Measurements from ENCODE around the gene ST8SIA6. TPM values are rescaled to one million over a fixed set of nuclear protein-coding genes. Genes with fewer than 3 reads are reported as not detected.
"Not testable (repeated sequence)": the region's sequence is repeated elsewhere in the genome, so short reads cannot be mapped to it uniquely, and the experiment has no call there.

The ST8SIA6 gene
- total RNA-seq, 1 donor from 2014 or later: 0.76 TPM

DNA sequence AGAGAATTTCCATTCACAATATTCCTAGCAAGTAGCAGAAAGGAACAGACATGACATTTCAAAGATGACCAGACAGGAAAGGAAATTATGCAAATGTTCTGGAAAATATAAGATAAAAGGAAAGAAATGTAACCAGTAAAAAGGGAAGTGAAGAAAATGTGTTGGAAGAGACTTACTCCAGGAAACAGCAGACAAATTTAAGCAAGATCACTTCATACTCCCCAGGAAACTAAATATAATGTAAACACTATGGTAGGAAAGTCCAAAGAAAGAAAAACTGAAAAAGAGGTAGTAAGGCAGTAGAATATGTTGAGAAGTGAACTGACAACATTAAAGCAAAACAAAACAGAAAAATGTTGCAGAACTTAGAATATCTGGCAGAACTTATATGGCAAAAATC, 6.4 kb upstream of the ST8SIA6 start:
- no peak for DNase-seq (ENCODE audit: extremely low read depth, low read depth, low spot score)

DNA sequence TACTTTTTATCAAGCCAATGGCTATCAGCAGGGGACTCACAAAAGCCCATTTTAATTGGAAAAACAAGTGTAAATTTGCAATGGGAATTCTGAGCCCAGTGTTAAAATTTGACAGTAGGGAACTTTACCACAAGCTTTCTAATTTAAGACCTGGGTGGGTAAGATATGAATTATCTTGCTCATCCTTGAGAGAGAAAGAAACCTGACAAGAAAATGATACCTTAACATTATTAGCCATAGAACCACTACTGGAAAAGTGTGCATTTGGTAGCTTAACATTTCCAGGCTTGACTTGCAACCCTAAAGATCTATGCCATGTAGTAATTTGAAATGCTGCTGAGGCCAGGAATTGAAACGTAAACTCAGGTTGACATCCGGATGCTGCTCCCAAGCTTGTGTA, 2.7 kb upstream of the ST8SIA6 start:
- no peak for DNase-seq (ENCODE audit: extremely low read depth, low read depth, low spot score)

DNA sequence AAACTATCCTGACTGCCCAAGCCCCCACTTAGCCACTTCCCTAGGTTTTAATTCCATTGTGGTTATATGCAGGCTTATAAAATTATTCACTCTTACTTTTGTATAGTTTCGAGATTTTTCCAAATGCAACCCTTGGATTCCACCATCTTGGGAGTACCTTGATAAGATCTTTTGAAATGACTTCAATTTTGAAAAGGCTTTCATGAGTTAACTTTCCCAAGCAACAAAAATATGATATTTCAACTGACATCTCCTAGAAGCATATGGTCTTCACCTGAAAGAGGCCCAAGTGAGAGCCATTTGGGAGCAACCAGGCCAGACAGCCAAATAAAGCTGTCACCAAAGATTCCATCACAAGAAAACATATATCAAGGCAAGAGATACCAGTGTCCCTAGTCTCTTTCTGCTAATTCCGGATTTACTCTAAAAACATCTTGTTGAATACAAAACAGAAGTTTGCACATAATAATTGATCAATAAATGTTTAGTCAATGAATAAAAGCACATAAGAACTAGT, 1.7 kb upstream of the ST8SIA6 start:
- DNase-seq (ENCODE audit: extremely low read depth, low read depth, low spot score): no peak

DNA sequence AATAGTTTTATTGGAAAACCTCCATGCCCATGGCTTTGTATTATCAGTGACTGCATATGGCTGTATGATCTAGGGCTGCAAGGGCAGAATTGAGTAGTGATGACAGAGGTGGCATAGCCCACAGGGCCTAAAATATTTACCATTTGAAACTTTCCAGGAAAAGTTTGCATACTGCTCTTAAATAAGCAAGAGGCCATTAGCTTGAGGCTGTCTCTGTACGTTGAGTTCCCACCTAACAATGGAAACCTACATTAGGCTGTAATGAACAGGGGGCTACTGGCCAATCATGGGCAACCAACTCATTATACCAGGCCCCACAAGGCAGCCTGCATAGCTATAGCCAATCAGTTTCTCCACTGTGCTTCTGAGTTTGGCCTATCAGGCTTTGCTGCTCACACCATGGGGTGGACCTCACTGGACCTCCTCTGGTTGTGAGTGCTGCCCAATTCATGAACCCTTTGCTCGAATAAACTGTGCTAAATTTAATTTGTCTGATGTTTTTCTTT, 673 bp upstream of the ST8SIA6 start:
- DNase-seq (ENCODE audit: extremely low read depth, low read depth, low spot score): no peak

DNA sequence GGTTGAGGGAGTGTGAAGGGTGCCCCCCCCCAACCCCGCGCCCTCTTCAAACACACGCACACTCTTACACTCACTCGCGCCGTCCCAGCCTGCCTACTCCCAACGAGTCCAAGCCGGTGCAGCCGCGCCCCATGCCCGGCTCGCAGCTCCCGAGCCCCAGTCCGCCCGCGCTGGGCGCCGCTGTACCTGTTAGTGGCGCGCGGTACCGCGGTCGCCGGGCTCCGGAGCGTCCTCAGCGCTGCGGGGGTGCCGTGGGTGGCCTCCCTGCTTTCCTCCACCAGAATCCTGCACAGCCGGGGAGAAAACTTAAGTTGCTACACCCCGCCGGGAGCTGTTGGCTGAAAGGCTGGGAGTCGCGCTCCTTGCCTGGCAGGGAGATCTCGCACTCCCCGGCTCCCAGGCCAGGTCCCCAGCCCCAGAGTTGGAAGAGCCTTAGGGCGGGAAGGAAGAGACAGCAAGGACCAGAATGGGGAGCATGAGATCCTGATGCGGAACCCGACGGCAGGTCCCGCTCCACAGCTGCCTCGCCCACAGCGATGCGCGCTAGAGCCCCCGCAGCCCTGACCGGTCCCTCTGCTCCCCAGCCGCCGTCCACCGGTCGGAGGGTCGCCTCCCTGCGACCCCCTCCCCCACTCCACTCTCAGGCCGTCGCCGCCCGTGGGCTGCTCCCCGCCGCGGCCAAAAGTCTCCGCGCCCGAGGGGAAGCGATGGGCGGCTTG, 863 bp downstream of the ST8SIA6 start:
- DNase-seq (ENCODE audit: extremely low read depth, low read depth, low spot score): no peak

DNA sequence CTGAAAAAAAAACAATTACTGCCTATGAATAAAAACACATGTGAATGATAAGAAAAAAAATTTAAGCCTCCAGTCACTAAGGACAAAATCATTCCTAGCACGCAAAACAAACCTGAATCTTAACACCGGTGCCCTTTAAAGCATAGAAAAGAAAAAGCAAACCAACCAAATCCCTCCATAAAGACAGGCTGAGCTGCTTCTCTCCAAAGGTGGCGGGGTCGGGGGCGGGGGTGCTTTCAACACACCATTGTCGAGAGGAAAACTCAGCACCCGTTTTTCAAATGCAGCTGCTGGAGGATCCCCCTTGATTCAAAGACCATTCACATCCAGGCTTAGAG, 1.4 kb downstream of the ST8SIA6 start:
- DNase-seq (ENCODE audit: extremely low read depth, low read depth, low spot score): no peak

DNA sequence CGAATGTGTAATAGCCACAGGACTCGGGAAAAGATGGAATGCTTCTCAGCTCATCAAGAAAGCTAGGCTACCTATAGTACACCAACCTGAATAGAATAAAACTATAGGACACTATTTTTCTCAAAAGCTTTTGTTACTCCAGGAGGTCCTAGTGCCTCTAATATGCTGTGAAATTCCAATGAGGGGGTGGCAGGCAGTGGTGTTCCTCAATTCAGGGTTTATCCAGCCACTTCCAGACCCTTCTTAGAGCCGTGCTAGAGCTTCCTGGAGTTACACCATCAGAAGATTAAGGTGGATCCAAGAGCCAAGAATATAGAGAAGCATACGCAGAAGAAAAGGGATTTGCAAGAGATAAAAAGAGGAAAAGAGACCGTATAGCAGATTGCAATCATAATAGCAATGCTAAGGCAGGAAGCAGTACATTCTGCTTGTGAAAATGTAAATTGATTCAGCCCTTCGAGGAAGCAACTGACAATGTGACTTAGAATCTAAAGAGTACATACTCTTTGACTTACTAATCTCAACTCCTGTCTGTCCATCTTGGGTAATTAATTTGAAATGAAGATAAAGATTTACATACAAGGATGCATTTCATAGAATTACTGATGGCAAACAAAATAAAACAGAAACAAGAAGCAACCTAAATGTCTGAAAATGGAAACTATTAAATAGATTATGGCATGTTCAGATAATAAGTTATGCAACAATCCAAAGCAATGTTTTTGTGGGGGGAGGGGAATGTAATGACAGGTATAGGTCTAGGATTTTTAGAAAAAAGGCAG, 2.1 kb downstream of the ST8SIA6 start:
- DNase-seq (ENCODE audit: extremely low read depth, low read depth, low spot score): no peak

DNA sequence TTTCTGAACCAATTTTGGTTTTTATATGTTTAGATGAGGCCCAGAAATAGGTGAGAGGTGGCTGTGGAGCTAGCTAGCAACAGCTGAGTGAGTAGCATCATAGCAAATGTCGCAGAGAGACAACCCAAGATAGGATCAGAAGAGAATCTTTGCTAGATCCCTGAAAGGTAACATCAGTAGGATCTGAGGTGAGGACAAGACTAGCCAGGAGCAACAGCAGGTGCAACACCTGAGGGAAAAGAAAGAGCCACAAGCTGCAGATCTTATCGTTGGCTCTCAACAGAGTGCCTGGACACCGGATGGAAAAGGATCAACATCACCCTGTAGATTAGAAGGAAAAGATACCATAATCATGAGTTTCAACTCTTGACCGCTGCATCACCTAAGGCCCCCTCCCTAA, 4.4 kb downstream of the ST8SIA6 start:
- DNase-seq (ENCODE audit: extremely low read depth, low read depth, low spot score): no peak

DNA sequence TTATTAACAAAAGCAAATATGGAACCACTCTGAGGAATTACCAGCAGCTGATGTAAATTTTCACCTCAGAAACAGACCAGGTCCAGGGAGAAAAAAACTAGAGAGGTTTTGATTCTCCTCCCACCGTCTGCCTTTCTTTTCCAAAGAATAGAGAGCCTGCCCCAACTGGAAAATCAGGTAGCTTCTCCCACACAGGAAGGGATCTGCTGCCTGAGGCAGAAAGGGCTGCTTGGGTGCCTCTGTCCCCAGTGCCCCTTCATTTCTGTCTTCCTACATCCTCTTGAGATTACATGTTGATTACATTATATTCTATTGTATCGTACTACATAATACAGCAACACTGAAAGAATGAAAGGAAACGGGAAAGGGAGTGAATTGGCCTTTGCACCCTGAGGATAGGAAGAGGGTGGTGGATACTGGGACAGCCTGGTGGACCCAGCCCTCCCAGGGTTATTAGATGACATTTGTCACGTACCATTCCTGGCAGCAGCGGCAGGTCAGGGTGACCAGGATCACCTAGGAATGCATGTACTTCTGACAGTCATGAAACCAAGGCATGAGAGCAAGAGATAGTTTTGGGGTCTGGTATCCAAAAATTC, 8.9 kb downstream of the ST8SIA6 start:
- DNase-seq (ENCODE audit: extremely low read depth, low read depth, low spot score): no peak

DNA sequence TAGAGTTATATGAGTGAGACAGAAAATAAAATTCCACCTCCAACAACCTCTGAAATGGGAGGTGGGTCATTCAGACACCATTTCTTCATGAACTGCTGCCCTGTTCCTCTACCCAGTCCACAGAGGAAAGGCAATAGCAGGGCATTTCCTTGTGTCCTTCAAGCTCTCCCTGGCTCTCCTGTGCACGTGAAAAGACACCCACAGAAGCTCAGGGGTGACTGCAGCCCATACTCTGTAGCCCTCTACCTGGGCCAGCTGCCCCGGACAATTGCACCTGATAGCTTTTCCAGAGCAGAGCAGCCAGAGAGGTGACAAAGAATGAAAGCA, 10.0 kb downstream of the ST8SIA6 start:
- DNase-seq (ENCODE audit: extremely low read depth, low read depth, low spot score): no peak

DNA sequence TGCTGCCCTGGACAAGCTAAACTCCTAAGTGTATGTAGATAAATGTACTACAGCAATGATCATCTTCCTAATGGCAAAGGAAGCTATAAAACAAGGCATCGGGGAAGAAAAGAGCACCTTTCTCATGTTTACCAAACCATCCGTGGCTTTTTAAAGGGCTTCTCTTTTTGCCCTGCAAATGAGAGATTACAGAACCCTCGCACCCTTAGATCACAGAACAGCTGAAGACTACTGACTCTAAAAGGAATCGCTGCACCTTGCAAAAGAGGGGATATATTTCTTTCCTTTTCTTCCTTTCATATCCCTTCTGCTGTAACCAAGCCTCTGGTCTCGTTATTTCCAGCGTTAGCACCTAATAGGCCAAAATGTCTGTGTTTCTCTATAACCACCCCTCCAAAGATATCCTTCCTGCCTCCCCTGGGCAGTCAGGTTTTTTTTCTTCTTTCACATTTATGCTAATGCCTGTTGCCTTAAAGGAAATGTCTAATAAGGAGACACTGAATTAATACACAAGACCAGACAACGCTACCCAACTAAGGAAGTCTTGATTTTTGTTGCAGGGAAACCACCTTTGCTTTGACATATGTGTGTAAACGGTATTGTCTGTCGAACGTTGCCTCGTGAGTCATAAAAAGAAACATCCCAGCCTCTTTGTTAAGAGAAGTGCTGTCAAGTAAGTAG, 10.5 kb downstream of the ST8SIA6 start:
- DNase-seq (ENCODE audit: extremely low read depth, low read depth, low spot score): no peak

DNA sequence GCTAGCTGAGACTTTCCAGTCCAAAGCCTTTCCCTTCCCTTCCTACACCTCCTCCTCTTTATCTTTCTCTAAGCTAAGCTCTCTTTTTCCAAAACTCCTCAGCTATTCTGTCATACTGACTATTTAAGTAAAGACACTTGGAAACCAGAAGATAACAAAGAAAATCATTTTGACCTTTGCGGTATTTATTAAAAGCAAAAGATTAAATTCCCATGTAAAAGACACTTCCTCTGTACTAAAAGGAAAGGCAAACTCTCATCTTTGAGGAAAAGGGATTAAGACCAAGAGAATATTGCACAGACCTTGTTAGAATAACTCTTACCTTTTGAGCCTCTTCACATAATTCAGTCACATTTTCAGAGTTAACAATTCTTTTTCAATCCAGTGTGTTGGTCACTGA, 15.8 kb downstream of the ST8SIA6 start:
- no peak for DNase-seq (ENCODE audit: extremely low read depth, low read depth, low spot score)

DNA sequence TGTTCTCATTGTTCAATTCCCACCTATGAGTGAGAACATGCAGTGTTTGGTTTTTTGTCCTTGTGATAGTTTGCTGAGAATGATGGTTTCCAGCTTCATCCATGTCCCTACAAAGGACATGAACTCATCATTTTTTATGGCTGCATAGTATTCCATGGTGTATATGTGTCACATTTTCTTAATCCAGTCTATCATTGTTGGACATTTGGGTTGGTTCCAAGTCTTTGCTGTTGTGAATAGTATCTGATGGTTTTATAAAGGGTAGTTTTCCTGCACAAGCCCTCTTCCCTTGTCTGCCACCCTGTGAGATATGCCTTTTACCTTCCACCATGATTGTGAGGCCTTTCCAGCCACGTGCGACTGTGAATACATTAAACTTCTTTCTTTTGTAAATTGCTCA, 17.8 kb downstream of the ST8SIA6 start:
- not testable (repeated sequence) for DNase-seq (ENCODE audit: extremely low read depth, low read depth, low spot score)

DNA sequence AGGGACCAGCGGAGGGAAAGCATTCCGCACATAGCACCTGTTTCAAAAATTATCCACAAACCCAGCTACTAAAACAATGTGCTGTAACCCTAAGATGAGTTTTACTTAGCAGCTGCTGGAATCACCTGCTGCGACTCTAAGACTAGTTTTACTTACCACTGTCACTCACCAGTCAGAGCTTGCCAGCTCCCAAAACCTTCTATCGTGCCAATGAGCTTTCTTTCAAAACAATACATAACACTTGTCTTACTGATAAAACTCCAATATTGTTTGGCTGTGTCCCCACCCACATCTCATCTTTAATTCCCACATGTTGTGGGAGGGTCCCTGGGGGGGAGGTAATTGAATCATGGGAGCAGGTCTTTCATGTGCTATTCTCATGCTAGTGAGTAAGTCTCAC, 18.4 kb downstream of the ST8SIA6 start:
- DNase-seq (ENCODE audit: extremely low read depth, low read depth, low spot score): no peak

DNA sequence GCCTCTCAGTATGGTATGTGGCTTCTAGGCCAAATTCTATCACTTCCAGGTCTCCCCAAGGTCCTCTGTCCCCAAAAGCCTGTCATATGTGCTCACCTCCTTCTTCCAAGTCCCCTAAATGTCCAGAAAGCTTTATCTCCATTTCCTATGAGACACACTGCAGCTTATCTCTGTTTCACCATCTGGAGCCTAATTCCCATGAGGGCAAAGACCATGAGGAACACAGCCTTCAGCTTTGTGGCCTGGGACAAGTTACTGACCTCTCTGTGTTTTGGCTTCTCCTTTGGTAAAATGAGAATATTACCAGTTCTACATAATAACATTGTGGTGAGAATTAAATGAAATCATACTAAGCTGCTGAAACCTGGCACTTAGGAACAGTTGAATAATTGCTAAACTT, 19.2 kb downstream of the ST8SIA6 start:
- DNase-seq (ENCODE audit: extremely low read depth, low read depth, low spot score): no peak

DNA sequence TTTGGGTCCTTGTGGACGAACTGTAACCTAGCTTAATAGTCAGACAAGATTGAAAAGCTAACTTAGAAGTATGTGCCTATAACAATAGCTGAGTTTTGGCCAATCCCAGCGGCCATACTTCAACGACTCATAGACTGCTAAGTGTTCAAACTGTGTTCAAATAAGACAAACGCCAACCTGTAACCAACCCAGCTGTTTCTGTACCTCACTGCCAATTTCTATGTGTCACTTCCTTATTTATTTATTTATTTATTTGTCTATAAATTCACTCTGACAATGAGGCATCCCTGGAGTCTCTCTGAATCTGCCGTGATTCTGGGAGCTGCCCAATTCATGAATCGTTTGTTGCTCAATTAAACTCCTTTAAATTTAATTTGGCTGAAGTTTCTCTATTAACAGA, 21.7 kb downstream of the ST8SIA6 start:
- DNase-seq (ENCODE audit: extremely low read depth, low read depth, low spot score): no peak

DNA sequence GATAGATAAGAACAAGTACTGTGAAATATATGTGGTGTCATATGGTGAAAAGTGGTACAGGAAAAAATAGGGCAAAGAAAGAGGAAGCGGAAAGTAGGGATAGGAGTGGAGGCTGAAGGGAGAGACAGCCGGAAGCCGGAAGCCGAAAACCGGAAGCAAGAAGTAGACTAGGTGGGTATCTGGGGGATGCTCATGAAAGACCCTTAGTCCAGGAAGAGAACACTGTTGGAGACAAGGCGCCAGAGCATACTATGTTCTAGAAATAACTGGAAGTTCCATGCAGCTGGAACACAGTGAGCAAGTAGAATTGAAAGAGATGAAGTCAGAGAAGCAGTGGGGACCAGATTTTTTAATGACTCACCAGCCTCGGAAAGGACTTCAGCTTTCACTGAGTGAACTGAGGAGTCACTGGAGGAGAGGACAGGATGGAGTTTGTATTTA, 22.5 kb downstream of the ST8SIA6 start:
- no peak for DNase-seq (ENCODE audit: extremely low read depth, low read depth, low spot score)

DNA sequence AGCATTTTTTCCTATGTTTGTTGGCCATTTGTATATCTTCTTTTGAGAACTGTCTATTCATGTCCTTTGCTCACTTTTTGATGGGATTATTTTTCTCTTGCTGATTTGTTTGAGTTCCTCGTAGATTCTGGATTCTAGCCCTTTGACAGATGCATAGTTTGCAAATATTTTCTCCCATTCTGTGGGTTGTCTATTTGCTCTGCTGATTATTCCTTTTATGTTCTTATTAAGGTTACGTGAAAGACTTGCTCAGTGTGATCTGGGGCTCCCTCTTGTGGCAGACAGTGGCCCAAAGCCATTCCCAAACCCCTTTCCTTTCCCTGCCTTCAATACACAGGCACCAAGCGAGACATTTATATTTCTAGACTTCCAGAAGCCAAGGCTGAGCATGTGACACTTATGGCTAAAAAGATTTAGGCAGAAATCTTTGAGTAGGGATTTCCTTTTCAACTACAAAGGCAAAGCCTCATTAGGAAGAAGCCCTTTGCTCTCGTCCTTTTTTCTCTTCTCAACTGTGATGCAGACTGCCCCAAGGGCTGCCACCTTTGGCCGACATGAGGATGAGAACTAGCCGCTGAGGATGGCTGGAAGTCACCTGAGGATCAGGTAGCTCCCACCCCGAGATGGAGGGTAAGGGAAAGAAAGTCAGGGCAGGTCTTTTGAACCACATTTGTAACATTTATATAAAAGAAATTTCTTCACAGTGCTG, 23.6 kb downstream of the ST8SIA6 start:
- peak; percentile 55 for DNase-seq (ENCODE audit: extremely low read depth, low read depth, low spot score)

DNA sequence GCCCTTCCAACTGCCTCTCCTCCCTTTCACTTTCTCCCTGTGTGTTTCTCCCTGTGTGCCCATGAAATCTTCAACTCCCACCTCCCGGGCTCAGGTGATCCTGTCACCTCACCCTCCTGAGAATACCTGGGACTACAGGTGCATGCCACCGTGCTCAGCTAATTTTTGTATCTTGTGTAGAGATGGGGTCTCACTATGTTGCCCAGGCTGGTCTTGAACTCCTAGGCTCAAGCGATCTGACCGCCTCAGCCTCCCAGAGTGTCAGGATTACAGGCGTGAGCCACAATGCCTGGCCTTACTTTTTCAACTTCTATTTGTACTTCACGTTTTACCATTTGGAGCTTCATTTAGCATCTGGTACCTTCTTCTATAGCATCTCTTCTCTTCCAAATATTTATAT, 24.9 kb downstream of the ST8SIA6 start:
- DNase-seq (ENCODE audit: extremely low read depth, low read depth, low spot score): no peak

DNA sequence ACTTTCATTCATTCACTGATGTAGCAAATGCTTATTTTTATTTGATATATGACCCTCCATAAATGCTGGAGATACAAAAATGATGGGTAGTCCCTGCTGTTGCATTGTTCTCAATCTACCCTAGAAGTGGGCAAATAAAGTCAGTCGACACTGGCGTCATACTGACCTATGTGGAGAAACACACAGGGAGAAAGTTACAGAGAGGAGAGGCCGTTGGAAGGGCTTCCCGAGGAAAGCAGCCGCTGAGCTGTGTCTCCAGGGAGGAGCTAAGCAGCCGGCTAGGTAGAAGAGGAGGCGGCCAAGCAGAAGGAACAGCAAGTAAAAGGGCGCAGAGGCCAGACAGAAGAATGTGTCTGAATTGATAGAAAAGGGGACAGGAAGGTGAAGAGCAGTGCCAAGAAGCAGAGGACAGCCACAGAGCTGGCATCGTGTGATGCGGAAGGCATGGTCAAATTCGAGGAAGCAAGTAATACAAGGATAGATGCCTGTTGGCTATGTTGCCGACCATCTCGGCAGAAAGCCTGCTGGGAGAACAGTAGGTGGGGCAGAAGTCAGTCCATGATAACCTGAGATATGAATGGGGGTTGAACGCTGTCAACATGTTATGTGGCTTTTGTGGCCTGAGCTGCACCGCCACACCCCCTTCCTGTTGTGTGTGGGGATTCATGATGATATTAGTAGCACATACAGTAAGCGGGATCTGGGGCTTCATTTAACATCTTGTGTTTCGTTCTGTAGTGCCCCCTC, 25.9 kb downstream of the ST8SIA6 start:
- DNase-seq (ENCODE audit: extremely low read depth, low read depth, low spot score): no peak
